GM19025 (cell line): ENCODE results near the gene ADISSP.

Source experiments
- ATAC-seq: cut with Tn5 transposase; IDR thresholded peaks from one replicate; pipeline ENCODE4 v1.9.1; 2021; ENCODE audit warnings: mild to moderate bottlenecking, low read depth, moderate library complexity; ENCODE audit not compliant: unreplicated experiment

Gene ADISSP

DNA sequence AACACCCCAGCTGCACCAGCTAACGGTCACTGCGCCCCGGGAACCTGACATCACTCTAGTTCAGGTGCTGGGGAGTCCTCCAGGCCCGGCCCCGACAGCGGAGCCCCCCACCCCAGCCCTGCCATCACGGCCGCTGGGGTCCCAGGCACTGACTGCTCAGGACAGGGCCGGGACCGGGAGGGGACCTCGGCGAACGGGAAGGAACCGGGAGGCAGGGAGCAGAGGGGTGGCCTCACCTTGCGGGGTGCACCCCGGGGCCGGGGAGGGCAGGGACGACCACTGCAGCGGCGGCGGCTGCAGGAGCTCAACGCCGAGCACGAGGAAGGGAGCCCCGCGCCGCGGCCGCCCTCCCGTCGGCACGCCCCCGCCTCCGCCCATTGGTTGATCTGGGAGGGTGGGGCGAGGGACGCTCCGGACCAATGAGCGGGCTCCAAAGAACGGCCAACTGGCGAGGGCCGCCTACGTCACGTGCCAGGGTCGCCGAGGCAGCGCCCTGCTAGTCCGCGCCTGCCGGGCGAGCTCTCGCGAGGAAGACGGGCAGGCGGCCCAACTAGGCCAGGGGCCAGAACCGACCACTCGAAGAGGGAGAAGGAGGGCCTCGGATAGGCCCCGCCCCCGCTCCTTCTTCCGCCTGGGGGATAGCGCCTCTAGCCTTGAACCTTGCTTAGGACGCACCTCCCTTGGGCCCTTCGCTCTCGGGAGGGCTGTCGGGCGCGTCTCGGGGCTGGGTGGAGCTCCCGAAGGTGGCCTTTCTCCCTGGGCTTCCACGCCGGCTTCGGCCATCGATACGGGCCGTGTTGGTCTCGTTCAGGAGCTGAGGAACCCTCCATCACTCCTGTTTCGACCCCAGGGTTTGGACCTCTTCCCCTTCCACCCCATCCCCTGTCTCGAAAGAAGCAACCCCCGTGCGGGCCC lies at the start of gene ADISSP:
Gene ADISSP, minus strand, starts transcription at position 327 of the 915 bp plus-strand sequence. CDS start 7,653 bp downstream, outside the sequence.
- peak; percentile 97 for ATAC-seq

DNA sequence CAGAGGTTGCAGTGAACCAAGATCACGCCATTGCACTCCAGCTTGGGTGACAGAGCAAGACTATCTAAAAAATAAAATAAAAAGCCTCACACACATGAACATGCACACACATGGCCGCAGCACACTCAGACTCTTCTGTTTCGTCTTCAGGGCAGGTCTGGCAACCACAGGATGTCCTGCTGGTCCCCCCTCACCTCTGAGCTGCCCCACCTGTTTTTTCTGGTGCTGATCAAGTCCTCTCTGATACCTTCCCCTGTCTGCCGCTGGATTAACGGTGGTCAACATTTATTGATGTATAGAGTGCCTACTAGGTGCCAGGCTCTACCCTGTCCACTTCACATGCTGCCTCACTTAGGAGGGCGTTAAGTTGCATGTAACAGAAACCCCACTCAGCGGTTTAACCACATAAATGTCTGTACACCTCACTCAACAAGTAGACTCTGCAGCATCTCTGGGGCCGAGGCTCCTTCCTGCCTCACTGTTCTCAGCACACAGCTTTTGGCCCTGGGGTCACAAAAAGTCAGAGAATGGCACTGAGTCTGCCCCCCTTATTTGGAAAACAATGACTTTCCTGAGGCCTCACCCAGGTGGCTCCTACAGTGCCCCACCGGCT lies 48.3 kb upstream of the ADISSP start:
- no peak for ATAC-seq

DNA sequence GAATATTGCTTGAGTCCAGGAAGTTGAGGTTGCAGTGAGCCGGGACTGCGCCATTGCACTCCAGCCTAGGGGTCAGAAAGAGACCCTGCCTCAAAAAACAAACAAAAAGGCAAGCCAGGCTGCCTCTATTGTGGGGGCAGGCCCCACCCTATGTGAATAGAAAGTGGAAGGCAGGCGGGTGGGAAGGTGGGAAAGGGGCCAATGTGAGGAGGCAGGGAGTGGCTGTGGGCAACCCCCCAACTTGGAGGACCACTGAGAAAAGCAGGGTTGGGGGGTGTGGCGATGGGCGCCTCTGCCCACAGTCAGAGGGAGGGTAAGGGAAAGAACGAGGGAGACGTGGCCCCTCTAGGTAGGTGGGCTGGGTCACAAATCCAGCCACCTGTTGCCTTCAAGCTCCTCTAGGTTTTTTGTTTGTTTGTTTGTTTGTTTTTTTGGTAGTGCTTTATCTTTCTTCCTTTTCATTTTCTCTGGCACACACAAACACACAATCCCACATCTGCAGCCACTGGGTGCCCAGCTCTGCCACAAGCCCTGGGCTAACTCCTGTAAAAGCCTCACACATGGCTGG lies 47.5 kb upstream of the ADISSP start:
- no peak for ATAC-seq

DNA sequence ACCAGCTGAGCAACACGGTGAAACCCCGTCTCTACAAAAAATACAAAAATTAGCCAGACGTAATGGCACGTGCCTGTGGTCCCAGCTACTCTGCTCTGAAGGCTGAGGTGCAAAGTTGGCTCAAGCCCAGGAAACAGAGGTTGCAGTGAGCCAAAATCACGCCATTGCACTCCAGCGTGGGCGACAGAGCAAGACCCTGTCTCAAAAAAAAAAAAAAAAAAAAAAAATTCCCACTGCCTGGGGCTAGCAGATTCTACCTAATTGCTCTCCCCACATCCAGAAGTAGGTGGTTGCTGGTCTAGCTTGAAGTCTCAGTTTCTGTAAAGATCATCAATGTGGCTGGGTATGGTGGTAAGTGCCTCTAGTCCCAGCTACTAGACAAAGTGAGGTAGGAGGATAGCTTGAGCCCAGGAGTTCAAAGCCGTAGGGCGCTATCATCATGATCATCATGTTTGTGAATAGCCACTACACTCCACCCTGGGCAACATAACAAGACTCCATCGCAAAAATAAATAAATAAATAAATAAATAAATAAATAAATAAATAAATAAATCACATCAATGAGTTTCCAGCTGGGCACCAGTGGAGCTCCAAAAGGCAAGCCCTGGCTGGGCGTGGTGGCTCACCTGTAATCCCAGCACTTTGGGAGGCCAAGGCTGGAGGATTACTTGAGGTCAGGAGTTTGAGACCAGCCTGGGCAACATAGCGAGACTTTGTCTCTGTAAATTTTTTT lies 46.5 kb upstream of the ADISSP start:
- no peak for ATAC-seq

DNA sequence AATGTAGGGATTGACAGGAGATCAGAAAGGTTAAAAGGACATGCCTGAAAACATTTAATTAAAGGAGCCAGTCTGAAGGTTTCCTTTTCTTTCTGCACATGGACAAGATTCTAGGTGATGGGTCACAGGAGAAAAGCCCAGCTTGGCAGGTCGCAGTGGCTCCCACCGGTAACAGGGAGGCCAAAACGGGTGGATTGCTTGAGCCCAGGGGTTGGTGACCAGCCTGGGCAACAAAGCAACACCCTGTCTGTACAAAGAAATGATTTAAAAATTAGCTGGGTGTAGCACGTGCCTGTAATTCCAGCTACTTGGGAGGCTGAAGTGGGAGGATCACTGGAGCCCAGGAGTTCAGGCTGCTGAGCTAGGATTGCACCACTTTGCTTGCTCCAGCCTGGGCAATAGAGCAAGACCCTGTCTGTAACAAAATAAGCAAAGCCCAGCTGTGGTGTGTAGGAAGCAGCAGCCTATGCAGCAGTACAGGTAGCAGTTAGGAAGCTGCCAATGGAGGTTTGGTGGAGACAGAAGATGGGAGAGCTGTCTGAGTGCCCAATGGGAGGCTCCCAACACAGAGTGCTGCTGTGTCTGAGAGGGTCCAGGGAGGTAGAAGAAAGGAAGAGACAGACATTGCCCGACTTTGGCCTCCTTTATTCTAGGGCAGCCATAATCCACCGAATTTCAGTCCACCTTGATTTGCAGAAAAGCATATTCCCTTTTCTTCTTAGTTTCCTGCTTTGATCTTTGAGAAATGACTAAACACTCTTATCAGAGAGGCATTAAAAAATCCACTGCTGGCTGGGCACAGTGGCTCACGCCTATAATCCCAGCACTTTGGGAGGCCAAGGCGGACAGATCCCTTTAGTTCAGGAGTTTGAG lies 45.7 kb upstream of the ADISSP start:
- ATAC-seq, result no peak

DNA sequence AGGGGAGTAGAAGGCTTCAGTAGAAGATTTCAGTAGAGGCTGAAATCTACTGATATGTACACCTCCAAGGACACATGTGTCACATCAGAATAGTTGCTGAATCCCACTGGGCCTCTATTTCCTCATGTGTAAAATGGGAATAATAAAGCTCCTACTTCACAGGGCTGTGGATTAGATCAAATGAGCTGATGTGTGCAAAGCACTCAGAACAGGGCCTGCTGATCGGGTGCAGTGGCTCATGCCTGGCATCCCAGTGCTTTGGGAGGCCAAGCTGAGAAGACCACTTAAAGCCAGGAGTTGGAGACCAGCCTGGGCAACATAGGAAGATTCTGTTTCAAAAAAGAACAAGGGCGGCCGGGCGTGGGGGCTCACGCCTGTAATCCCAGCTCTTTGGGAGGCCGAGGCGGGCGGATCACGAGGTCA lies 44.7 kb upstream of the ADISSP start:
- no peak for ATAC-seq

DNA sequence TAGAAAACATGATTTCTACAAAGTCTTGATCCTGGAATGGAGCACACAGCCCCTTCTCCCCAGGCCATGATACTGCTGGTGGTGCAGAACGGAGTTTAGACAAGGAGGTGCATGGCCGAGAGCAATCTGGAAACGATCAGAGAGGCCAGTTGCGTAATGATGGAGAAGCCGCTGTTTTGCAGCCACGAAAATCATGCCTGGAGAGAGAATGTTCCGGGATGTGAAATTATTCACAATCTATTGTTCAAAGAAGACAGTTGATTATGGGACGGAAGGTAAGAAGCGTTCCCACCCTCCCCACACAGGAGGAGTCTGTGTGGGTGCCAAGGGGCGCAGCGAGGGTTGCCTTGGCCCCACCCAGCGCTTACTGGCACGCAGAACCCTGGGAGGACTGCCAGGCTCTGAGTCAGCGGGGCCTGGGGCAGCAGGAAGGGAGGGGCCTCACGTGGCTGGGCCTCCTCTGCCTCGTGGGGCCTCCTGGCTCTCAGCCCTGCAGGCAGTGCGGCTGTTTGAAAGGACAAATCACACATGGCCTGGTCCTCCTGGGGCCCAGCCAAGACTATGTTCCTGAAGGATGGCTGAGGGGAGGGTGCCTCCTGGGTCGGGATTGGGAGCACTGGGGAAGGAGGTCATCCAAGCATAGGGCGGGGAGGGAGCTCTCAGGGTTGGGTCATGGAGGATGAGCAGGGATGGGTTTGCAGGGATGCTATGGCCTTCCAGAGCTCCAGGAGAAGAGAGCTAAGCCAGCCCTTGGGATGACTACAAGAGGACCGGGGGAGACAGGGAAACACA lies 44.1 kb upstream of the ADISSP start:
- no peak for ATAC-seq

DNA sequence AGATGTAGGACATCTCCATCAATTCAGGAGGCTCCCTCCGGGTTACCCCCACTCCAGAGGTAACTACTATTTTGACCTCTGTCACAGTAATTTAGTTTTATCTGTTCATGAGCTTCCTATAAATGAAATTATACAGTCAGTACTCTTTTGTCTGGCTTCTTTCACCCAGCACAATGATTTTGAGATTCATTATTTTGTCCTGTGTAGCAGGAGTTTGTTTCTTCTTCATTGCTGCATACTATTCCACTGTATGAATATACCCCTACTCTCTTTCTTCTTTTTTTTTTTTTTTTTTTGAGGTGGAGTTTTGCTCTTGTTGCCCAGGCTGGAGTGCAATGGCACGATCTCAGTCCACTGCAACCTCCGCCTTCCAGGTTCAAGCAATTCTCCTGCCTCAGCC lies 41.0 kb upstream of the ADISSP start:
- ATAC-seq, result no peak

DNA sequence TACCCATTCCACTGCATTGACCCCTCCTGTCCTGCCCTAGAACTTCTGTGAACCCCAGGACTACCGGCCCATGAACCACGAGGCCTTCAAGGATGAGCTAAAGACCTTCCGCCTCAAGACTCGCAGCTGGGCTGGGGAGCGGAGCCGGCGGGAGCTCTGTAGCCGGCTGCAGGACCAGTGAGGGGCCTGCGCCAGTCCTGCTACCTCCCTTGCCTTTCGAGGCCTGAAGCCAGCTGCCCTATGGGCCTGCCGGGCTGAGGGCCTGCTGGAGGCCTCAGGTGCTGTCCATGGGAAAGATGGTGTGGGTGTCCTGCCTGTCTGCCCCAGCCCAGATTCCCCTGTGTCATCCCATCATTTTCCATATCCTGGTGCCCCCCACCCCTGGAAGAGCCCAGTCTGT lies 37.2 kb upstream of the ADISSP start:
- no peak for ATAC-seq

DNA sequence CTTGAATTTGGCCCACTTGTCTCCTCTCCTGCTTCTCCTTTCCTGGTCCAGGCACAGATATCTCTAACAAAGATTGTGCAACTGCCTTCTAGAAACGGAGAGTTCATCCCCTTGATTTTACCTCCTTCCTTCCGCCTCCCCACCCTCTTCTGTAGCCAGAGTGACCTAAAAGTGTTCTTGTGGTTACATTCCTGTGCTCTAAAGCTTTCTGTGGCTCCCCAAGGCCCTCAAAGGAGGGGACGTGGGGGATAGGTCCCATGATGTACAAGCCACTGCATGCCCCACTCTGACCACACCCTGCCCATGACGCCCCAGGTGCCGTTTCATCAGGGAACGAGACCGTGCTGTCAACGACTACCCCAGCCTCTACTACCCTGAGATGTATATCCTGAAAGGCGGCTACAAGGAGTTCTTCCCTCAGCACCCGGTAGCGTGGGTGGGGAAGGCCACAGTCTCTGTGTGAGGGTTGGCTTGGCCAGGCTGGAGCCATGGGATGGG lies 36.8 kb upstream of the ADISSP start:
- no peak for ATAC-seq

DNA sequence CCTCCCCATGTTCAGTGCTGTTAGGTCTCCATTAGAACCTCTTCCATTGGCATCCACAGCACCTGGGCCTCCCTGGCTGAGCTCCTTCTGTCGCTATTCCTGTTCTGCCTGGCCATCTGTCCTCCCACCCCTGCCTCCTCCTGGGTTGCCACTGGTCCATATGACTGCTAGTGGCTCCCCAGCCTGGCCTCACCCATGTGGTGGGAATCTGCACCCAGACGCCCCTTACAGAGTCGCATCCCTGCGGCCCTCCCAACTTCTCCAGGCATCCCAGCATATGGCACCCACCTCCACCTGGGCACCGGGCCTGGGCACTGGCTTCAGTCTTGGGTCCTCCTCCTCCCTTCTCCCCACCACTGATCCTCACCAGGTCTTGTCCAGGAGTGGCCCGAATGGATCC lies 36.3 kb upstream of the ADISSP start:
- ATAC-seq, result no peak

DNA sequence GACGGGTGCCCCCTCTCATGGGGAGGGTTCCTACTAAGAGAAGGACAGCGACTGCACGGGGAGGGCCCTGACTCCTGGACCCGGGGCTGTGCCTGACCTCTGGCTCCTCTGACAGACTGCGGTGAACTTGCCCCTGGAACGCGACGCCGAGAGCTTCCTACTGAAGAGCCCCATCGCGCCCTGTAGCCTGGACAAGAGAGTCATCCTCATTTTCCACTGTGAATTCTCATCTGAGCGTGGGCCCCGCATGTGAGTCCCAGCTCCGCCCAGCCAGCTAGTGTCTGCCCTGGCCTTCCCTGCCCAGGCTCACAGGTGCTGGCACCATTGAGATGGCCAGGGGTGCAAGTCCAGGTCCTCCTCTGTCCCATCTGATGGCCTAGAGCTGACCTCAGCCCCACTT lies 35.7 kb upstream of the ADISSP start:
- no peak for ATAC-seq

DNA sequence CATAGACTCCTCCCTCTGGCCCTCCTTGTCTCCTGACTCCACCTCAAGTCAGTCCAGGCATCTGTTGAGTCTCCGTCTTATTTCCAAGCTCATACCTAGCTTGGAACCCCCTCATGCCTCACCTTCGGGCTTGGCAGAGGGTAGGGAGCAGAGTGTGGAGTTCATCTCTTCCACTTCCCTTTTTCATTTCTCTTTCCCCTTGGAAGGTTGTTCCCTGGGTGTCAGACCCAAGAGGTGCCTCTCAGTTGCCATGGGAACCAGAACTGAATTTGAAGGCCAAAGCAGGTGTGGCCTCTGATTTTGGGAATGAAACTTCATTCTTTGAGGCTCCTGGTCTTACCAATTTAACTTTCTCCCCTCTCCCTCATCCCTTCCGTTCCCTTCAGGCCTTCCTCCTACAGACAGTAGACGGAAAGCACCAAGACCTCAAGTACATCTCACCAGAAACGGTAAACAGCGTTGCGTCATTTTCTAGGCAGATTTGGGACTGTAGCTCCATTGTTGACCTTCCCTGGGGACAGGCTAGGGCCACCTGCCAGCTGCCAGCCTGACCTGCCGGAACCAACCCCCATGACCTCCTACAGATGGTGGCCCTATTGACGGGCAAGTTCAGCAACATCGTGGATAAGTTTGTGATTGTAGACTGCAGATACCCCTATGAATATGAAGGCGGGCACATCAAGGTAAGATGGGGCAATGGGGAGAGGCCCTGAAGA lies 35.1 kb upstream of the ADISSP start:
- no peak for ATAC-seq

DNA sequence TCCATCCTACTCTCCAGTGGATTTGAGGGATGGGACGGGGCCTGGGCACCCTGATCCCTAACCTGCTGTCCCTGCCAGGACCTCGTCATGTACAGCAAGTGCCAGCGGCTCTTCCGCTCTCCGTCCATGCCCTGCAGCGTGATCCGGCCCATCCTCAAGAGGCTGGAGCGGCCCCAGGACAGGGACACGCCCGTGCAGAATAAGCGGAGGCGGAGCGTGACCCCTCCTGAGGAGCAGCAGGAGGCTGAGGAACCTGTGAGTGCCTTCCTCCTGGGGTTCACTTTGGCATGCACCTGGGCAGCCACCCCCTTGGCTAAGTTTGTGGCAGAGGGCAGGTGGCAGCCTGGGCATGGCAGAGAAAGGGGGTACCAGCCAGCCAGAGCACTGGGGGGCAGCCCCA lies 34.3 kb upstream of the ADISSP start:
- no peak for ATAC-seq

DNA sequence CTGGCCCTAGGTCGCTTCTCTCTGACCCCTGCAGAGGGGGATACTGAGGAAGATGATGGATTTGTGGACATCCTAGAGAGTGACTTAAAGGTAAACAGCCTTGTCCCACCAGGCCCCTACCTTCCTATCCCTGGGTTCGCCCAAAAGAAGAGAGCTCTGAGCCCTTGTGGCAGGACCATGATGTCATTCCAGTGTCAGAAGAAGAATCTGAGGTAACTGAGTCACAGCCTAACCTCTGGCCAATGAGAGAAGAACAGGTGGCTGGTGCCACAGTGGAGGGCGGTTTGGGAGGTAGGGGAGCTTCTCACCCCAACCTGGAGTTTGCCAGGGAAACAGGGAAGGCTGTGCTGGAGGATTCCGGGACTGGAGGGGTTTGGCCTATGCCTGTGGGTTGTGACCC lies 33.7 kb upstream of the ADISSP start:
- ATAC-seq, result no peak

DNA sequence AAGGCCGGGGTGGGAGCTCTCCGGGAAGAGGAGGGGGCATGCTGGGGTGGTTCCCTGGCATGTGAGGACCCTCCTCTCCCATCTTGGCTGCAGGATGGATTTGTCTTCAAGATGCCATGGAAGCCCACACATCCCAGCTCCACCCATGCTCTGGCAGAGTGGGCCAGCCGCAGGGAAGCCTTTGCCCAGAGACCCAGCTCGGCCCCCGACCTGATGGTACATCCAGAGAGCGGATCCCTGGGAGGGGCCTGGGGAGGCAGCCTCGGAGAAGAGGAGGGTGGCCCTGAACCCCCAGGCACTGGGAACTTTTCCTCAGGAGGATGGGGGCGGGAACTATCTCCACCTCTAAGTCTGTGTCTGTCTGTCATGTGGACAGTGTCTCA lies 33.3 kb upstream of the ADISSP start:
- ATAC-seq, result no peak

DNA sequence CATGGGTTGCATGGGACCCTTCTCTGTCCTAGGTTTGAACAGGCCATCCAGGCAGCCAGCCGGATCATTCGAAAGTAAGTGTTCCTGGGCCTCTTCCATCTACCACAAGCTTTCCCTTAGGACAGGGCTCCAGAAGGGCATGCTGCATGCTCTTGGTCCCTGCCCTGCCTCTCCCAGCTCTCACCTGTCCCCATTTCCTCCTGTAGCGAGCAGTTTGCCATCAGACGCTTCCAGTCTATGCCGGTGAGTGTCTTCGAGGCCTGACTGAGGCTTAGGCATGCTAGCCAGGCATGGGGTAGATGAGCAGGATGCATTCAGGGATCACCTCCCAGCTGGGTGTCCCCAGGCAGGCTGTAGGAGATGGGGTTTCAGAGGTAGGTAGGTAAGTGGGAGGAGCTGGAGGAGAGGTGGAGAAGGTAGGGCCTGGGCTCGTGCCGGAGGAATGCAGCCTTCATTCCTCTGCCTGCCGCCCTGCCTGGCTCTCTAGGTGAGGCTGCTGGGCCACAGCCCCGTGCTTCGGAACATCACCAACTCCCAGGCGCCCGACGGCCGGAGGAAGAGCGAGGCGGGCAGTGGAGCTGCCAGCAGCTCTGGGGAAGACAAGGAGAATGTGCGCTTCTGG lies 32.8 kb upstream of the ADISSP start:
- ATAC-seq, result no peak

DNA sequence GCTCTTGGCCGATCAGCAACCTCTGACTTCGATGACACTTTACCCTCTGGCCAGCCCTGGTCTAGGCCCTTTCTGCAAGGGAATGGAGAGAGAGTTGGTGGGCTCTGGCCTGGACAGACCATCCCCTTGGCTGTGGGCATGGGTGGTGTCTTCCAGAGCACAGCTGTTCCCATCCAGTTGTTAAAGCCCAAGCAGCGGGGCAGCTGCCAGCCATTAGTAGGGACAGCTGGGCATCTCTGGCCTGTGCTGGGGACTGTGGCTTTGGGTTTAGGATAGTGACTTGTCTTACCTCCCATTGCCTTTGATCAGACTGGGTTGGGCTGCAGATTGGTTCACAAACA lies 31.3 kb upstream of the ADISSP start:
- no peak for ATAC-seq
